CD4-positive, alpha-beta T cell treated with Interleukin-15 for 1 hour (primary cell): ENCODE results near the gene ZNF835.

Experiments used
- DNase-seq: peaks from one replicate; pipeline ENCODE4 v3.0.0-alpha.2; 2020

Gene ZNF835

DNA sequence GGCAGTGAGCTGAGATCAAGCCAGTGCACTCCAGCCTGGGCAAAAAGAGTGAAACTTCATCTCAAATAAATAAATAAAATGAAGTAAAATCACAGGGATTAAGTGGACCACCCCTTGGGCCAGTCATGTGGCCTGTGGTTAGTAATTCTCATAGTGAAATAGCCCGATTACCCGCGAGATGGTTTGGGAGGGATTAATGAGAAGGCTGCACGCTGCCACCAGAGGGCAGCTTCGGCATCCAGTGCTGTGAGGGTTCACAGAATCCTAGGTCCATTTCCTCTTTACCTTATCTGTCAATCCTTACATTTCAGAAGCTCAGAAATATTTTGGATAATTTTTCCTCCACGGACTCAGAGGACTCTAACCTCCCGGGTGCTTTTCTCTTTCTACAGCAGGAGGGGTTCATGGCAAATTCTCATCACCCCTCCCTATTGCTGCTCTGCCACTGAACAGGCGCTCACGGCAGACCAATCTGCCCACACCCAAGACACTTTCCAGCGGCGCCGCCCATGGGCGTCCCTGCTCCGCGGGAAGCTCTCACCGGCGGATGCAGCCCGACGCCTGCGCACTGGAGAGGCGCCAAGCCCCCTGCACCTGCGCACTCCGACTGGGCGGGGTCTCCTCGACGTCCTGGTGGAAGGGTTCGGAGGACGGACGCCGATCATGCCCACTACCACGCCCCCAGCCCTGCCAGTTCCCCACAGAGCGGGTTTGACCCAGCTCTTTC lies 11.0 kb downstream of the ZNF835 start:
- no peak for DNase-seq

DNA sequence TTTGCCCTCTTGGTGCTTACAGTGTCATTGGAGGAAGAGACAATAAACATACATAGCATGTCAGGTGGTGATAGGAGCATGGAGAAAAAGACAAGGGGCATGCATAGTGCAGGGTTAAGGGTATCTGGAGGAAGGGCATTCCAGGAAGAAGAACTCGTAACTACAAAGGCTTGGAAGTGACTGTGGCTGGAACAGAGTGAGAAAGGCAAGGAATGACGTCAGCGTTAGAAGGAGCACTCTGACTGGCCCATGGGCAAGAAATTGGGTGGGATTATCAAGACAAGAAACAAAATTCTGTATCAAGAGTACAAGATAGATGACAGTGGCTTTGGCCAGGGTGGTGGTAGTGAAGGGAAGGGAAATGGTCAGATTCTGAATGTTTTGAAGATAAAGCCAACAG lies 17.4 kb downstream of the ZNF835 start:
- no peak for DNase-seq

DNA sequence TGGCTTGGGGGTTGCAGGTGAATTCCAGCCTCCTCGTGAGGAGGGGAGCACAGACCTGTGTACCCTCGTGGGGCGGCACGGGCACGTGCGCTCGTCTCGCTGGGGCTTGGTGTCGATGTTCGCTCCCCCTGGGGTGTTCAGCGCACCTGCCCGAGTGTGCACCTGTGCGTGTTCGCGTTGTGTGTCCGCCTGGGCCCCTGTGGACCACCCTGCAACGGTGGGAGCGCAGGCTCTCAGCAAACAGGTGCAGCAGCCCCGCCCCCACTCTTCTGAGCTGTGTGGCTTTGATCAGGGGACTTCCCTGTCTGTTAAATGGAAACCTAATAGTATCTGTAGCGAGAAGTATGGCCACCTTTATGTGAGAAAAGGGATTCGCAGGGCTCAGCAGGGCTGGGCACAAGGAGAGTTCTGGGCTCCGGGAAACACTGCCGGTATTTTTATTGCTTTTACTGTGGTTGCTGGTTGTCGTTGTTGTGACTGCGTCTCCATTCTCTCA lies 28.0 kb downstream of the ZNF835 start:
- DNase-seq: no peak

DNA sequence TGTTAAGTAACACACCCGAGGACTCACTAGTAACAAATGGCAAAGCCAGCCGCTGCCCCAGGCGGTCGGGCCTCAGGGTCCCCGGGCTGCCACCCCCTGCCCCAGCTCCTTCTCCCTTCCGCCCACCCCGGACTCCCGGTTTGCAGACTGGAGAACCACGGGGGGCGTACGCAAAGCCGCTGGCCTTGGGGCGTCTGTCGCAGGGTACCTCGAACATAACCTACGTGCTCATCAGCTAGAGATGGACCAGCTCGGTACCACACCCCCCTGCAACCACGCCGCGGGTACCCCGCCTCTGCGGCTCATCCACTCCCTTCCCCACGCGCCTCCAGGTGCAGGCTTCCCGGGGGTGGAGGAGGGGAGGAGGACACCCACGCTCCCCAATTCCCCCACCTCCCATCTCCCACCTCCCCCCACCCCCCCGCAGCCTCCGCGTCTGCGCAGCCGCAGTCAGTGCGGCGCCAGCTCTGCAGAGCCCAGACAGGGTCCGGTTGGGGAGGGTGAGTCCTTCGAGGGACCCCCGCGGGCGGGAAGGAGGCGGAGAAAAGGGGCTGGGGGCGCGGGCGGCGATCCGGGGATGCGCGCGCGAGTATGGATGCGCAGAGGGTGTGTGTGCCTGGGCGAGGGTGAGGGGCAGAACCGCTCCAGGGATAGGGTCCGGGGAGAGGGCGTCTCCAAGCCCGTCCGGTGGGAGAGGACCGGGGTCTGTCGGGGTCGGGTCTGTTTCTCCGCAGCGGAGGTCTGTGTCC lies 28.7 kb downstream of the ZNF835 start, which contains the start of gene SMIM17:
TSS of gene SMIM17 (plus strand) at position 449 of the 749 bp plus-strand sequence. CDS start 2,509 bp downstream, outside the sequence.
- DNase-seq: no peak

DNA sequence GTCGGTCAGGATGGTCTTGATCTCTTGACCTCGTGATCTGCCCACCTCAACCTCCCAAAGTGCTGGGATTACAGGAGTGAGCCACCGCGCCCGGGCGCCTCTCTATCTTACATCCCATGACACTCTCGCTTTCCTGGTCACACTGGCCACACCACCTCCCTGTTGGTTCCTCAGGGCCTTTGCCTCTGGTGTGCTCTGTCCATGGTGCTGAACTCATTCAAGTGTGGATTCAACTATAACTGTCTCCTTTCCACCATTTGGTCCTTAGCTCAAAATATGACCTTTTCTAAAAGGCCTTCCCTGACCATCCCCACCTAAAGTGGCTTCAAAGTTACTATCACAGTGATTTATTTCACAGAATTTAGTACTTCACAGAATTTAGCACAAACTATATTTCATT lies 32.3 kb downstream of the ZNF835 start:
- DNase-seq: no peak

DNA sequence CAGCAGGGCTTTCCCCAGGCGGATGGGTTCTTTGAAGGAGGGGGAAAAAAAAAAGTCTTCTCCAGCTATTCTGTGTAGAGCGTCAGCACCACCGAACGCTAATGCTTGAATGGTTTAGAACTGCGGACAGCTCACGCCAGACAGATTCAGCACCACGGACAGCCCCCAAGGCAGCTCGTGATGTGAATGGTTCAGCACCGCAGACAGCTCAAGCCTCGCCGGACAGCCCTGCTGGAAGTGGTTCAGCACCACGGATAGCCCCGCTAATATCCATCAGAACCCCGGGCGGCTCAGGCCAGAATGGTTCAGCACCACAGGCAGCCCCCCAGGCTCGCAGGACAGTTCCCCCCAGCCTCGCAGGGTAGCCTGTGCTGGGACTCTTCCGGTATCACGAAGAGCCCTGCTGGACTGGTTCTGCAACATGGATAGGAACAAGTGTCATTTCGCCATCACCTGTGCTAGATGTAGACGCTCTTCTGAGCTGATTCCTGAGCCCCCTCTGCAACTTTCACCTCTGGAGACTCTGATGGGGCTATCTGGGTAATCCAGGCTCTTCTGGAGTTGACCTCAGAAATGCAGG lies 33.5 kb downstream of the ZNF835 start:
- DNase-seq: no peak

DNA sequence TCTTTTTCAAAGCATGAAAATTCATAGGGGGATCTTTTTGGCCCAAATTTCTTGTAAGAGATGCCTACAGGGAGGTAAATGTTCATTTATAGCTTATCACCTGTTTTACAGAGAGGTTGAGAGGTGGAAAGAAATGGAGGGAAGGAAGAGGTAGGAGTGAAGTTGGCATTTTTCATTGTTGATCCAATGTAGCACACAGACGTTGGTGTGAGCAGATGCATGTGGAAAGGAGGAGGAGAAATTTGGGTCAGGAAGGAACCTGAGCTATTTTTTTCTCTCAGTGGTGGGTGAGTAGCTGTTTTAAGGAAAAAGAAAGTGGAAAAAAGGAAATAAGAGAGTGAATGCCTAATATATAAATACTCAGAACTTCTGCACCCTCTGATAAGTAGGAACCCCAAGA lies 38.5 kb downstream of the ZNF835 start:
- DNase-seq: no peak

DNA sequence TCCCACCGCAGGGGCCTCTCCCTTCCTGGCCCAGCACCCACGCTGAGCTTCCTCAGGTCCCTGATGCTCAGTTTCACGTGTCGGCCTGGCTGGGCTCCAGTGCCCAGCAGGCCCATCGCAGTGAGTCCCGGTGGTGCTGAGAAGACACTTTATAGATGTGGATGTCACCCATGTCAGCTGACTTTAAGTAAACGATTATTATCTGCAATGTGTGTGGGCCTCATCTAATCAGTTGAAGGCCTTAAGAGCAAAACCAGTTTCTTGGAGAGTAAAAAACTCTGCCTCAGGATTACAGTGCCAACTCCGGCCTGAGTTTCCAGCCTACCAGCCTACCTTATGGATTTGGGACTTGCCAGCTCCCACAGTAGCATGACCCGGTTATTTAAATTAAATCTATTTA lies 45.8 kb downstream of the ZNF835 start:
- DNase-seq: no peak

DNA sequence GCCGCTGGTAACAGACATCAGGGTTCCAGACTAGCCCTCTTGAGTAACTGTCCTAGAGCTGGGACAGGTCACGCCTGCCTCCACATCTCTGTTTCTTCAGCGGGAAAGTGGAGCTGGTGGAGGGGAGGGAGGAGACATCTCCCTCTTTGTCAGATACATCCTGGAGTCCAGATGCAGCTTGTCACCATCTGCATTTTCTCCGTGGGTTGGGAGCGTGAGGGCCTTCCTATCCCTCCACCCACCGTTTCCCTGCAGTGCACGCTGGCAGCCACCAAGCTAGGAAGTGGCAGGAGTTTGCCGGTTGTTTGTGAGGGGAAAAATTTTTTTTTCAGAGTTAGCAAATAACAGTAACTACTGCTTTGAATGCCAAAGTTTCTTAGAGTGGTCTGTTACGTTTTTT lies 48.6 kb downstream of the ZNF835 start:
- no peak for DNase-seq

DNA sequence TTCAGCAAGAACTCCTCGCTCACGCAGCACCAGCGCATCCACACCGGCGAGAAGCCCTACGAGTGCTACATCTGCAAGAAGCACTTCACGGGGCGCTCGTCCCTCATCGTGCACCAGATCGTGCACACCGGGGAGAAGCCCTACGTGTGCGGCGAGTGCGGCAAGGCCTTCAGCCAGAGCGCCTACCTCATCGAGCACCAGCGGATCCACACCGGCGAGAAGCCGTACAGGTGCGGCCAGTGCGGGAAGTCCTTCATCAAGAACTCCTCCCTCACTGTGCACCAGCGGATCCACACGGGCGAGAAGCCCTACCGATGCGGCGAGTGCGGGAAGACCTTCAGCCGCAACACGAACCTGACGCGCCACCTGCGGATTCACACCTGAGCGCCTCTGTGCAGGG lies 49.2 kb downstream of the ZNF835 start:
- no peak for DNase-seq

DNA sequence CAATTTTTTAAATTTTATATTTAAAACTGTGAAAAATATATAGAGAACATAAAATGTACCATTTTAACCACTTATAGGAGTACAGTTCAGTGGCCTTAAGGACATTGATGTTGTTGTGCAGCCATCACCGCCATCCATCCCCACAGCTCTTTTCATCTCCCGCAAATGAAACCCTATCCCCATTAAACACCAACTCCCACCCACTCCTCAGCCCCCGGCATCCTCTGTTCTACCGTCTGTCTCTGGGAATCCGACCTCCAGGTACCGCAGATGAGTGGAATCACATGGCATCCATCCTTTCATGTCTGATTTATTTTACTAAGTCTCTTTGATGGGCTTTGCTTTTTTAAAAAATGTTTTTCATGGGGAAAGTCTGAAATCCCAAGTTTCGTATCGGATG lies 52.4 kb downstream of the ZNF835 start:
- DNase-seq: no peak

DNA sequence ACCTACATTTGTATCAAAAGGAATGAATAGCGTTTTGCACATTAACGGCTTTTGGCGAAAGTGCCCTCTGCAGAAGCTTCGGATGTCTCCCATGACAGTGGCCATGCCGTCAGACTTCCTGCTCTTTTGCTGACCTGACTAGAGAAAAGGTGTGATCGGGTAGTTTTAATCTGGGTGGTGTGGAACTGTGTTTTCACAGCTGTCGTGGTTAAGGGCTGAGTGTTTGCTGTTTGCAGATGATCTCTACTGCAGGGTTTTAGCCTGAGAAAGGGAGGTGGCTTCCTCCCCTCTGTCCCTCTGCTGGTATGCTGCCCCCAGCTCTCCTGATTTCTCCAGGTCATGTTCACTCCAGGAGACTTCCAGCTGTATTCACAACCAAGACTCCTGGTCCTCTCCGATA lies 54.0 kb downstream of the ZNF835 start:
- DNase-seq: no peak

DNA sequence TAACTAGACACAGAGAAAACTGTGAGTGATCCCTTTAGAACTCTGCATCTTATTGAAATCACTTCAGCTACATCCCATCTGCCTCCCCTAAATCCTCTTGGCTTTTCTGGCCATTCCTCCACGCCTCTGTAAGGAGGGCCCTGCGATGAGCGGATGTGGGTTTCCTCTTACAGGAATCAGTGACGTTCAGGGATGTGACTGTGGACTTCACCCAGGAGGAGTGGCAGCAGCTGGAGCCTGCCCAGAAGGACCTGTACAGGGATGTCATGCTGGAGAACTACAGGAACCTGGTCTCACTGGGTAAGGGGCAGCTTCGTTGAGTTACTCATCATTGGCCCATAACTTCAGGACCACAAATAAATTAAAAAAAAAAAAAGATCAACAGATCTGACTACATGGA lies 57.9 kb downstream of the ZNF835 start:
- DNase-seq: no peak

DNA sequence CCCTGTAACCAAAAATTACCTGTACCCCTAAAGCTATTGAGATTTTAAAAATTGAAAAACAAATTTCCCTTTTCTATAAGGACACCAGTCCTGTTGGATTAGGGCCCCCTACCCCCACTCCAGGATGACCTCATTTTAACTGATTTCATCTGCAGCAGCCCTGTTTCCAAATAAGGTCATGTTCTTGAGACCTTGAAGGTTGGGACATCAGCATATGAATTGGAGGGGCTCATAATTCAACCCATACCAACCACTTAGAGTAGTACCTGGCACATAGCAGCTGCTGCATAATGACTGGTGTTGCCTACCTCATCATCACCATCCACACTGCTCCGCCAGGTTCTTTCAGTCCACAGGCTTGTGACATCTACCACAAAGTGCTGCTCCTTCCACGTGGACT lies 58.8 kb downstream of the ZNF835 start:
- DNase-seq: no peak
